GM15510 (cell line): Measurements from ENCODE around the gene GAS2L2.

Source experiments
- POLR2A ChIP-seq: IDR thresholded peaks from 3 replicates; pipeline ENCODE4 v1.6.1; 2011; ENCODE audit warnings: borderline replicate concordance; ENCODE audit not compliant: insufficient read length; ENCODE audit errors: extremely low read depth

GAS2L2 gene

DNA sequence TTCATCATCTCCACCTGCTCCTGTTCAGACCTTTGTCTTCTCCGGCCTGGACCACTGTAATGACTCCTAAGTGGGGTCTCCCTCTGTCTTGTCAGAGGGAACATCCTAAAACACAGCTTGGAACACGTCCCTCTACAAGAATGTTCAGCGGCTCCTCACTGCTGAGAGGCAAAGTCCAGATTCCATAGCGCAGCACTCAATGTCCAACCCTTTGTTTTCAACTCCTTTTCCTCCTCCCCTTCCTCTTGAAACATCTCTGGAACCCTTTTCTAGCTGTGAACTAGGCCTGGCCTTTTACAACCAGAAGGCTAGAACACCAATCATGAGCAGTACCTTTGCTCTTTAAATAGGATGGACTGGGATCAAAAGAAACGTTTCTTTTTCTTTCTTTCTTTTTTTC, 8.6 kb upstream of the GAS2L2 start:
- no peak for TF ChIP-seq POLR2A

- no peak for TF ChIP-seq POLR2A
Measured at GRCh38 chr17:35760587-35760986, 7.5 kb upstream of the GAS2L2 start, which contains the start of gene C17orf50. Gene C17orf50, plus strand, starts transcription at chr17:35760887. Its CDS starts 55 bp downstream, at chr17:35760942.

DNA sequence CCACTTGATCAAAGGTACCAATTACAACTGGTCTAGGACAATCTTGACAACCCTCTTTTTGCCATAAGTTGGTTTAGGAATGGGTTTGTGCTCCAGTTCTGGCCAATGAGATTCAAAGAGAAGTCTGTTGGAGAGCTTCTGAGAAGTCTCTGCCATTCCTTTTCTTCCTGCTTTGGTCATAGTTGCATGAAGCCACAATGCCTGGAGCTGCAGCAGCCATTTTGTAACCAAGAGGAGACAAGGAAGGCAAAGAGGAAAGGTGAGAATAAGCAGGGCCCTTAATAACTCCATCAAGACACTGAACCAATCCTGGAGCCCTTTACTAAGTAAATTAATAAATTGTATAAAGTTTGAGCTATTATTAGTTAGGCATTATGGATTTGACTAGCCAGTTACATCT, 4.2 kb upstream of the GAS2L2 start:
- no peak for TF ChIP-seq POLR2A

DNA sequence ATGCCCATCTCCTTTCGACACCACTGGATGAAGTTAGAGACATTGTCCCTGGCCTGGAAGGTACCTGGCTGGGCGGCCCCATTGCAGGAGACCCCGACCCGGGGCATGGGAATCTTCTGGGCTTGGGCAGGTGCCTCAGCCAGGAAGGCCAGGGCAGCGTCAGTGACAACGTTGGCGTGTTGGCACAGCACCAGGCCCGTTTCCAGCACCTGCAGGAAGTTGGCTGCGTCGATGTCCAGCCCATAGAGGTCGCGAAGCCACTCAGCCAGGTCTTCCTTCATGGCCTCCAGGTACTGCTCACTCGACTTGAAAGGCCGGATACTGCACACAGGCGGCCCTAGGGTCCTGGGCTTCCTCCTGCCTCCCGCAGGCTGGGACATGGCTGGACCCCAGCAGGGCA, 568 bp downstream of the GAS2L2 start:
- TF ChIP-seq POLR2A = no peak

- no peak for TF ChIP-seq POLR2A
Measured at GRCh38 chr17:35750526-35751395, 2.3 kb downstream of the GAS2L2 start.

DNA sequence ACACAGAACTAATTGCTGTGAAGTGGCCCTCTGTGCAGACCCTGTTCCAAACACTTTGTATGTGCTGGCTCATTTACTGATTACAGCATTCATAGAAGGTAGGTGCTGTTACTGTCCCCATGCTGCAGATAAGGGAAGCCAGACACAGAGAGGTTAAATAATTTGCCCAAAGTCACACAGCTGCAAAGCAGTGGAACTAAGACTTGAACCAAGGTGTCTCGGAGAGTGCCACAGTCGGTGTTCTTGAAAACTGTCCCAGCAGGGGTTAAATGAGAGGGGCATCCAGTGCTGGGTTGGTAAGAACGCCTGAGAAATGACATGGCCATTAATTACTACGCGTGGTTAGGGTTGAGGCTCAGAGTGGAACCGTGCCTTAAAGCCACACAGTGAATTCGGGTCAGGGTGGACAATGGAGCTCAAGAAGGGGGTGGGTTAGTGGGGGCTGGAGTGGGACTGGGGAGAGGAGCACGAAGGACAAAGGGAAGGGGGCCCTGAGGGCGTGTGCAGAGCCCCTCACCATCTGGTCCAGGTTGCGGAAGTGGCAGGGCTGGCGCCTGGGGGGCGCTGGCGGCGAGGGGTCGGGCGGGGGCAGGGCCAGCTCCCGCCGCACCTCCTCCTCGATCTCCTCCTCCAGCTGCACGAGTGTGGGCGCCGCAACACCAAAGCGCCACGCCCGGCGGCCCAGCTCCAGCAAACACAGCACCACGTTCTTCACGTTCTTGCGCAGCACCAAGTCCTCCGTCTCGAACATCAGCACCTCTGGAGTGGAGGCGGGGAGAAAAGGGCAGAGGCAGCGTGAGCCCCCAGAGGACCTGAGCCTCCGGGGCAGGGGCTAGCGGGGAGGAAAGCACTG, 3.3 kb downstream of the GAS2L2 start:
- TF ChIP-seq POLR2A = no peak

DNA sequence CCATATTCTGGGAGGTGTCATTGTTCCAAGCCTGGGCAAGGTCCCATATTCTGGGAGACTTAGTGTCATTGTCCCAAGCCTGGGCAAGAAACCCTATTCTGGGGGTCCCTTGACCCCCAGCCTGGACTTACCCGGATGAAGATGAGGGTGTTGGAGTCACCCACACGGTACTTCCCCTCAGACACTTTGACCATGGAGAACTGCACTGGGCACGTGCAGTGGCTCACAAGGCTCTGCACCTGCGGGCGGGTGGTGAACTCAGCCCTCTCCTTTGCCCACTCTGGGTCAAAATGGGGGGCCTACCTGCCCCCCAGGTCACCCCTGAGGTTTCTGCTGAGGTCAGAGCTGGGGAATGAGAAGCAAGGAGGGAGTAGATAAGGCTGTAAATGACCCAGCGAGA, 4.1 kb downstream of the GAS2L2 start:
- no peak for TF ChIP-seq POLR2A

DNA sequence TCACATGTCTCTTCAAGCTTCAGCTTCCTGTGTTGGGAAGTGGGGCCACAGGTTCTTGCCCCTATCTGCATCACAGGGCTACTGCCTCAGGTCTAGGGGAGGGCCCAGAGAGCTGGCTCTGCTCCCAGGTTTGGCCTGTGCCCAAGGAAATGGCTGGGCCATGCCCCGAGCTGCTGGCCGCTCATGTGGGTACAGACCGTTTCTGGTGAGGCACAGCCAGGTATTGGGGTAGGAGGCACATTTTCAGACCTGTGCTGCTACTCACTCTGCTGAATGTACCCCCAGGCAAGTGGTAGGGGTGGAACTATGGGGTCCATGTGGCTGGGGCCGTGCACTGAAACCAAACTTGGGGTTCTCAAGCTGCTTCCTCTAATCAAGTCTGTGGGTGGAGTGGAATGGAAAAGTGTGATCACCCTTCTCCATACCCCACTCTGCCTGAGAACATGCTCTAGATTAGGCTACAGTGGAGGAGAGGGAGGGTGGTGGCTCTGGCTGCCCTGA, 4.6 kb downstream of the GAS2L2 start:
- TF ChIP-seq POLR2A = no peak

- no peak for TF ChIP-seq POLR2A
Measured at GRCh38 chr17:35747540-35748017, 5.5 kb downstream of the GAS2L2 start.

DNA sequence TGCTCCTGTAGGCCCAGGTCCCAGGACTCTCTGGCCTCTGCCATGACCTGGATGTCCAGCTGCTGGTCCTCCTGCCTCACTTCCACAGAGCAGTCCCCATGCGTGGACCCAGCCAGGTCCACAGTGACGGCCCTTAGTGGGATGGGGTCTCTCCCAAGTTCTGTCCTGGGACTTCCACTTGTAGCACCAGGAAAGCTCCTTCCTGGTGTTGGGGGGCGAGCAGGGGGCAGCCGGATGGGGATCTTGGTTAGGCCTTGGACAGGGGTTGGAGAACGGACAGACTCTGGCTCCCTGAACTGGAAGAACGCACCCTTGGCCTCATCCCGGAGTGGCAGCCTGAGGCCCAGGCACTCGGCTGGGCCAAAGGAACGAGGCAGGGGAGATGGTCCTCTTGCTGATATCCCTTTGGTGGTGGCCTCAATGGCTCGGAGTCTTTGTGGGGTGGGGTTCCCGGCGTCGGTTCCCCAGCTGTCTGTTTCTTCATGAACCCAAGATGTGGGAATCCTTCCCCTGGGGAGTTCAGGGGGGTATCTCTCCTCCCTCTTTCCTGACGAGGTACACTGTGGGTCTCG, 7.2 kb downstream of the GAS2L2 start:
- TF ChIP-seq POLR2A = no peak

DNA sequence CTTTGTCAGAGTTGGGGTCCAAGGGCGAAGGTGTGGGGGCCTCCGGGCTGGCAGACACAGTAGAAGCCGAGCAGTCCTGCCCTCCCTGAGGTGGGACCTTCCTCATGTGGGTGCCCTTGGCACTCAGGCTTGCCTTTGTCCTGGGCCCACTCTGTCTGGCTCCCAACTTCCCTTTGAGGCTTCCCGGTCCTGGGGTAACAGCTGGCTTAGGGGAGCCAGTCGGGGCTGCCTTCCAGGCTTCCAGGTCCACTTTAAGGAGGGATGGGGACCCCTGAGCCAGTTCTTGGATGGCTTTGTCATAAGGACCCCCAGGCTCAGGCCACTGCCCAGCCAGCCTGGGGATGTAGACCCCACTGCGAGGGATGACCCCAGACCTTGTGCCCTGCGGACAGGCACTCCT, 7.8 kb downstream of the GAS2L2 start:
- TF ChIP-seq POLR2A = no peak

DNA sequence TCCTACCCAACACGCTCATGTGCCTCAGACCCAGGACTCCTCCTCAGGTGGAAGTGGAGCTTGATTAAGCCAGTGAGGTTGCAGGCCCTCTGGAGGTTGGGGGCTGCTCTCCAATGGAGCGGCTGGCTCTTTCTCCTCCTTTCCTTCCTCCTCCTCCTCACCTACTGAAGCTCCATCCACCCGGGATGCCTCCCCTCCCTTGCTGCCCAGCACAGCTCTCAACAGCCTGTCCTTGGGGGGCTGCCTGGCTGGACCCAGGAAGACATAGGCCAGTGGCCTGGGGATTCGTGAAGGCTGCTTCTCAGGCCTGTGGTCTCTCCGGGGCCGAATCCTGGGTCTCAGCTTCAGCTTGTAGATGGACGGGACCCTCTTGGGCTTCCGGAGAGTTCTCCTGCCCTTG, 8.2 kb downstream of the GAS2L2 start:
- no peak for TF ChIP-seq POLR2A

- no peak for TF ChIP-seq POLR2A
Measured at GRCh38 chr17:35743626-35744328, 9.3 kb downstream of the GAS2L2 start.

GRCh38 chr17:35742896-35743477, 10.1 kb downstream of the GAS2L2 start:
- TF ChIP-seq POLR2A = no peak

DNA sequence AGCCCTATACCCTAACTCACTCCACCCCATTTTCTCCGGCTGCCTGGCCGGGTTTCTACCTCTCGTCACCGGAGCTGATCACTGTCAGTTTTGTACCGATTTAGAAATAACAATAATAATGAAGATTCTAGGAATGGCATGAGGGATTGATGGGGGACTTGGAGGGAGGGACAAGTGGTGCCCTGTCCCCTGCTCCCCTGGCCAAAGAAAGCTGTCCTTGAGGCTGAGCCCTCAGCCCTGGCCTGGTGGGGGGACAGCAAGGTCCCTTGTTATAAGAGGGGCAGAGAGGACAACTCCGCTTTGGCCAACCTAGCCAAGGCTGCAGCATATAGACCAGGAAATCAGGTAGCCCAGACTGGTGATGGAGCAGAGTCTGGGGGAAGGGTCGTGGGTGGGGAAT, 10.5 kb downstream of the GAS2L2 start:
- no peak for TF ChIP-seq POLR2A
